ENCODE measurements around the gene CALY.

Gene CALY

DNA sequence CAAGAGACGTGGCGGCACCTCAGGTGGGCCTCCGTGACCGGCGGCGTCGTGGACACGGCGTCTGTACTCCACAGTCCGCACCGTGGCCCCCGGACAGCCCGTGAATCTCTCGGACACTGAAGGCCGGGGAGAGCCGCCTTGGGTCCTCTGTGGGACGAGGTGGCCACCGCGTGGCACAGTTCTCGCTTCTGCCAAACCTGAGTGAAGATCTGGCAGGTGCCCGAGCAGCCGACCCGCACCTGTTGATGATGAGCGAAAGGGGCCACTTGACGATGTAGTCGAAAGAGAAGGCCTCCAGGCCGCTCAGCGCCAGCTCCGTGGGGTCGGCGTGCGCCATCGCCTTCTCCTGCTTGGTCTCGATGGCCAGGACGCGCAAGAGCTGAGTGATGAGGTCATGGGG is 51.5 kb downstream of the CALY start:
- no peak for DNase-seq (ENCODE audit: low read depth)

GRCh38 chr10:133283931-133284330 is 52.8 kb downstream of the CALY start:
- no peak for DNase-seq (ENCODE audit: low read depth)

DNA sequence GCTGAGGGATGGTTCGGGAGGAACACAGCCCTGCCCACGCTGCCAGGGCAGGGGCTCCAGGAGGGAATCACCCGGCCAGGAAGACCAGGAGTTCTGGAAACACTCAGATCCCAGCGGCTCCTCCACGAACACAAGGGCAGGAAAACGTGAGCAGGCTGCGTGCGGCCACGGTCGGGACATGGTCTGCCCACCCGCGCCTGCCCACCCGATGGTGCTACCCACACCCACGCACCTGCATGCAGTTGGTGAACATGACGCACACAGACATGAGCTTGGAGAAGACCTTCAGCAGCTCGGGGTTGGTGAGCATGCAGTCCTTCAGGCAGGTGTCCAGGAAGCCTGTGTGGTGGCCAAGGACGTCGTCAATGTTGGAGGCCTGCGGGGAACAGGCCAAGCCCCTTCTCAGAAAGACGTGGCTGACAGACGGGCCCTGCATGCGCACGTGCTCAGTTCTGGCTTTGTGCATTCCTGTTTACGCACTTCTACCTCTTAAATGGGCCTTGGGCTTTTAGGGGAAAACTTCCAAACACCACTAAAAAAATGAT is 53.8 kb downstream of the CALY start:
- DNase-seq (ENCODE audit: low read depth), result no peak

DNA sequence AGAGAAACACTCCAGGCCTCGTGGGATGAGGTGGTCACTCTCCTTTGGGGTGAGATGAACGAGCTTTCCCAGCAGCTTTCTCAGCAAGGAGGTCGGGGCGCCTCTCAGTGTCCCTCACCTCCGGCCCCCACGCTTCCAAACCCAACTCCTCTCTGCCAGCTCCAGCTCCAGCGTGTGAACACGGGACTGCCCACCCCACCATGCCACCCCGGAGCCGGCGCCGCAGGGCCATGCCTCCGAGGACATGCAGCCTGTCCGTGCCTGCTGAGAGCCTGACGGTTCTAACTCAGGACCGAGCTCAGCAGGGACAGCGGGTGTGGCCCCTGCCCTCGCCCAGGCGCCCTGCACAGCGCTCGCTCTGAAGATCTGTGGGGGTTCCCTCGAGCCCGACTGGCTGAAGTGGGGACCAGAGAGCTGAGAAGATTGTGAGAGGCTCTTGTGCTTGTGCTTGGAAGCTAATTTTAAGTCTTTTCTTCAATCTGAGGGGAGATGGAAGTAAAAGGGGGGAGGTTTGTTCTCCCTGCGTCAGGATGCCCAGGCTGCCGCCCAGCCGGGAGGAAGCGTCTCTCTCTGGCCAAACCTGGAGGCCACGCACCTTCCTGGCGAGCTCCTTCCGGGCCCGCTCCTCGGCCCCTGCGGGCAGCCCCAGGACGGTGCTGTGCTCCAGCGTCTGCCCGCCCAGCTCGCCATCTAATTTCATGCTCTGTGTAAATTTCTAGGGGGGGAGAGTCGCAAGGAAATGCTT is 54.9 kb downstream of the CALY start:
- no peak for DNase-seq (ENCODE audit: low read depth)

DNA sequence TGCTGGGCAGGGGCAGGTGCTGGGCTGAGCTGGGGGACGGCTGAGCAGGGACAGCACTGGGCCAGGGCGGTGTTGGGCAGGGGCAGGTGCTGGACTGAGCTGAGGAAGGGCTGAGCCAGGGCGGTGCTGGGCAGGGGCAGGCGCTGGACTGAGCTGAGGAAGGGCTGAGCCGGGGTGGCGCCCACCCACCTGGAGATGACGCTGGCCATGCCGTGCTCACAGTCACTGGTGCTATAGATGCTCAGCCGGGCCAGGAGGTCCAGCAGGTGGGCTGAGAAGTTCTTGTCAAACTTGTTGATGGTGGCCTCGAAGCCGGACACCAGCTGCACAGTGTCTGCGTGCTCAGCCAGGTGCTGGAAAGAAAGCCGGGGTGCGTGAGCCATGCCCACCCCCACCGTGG is 55.6 kb downstream of the CALY start:
- no peak for DNase-seq (ENCODE audit: low read depth)

GRCh38 chr10:133280391-133281059 is 56.2 kb downstream of the CALY start:
- DNase-seq (ENCODE audit: low read depth), result no peak

- DNase-seq (ENCODE audit: low read depth), result no peak
Observed at GRCh38 chr10:133279326-133280226, 57.1 kb downstream of the CALY start.

DNA sequence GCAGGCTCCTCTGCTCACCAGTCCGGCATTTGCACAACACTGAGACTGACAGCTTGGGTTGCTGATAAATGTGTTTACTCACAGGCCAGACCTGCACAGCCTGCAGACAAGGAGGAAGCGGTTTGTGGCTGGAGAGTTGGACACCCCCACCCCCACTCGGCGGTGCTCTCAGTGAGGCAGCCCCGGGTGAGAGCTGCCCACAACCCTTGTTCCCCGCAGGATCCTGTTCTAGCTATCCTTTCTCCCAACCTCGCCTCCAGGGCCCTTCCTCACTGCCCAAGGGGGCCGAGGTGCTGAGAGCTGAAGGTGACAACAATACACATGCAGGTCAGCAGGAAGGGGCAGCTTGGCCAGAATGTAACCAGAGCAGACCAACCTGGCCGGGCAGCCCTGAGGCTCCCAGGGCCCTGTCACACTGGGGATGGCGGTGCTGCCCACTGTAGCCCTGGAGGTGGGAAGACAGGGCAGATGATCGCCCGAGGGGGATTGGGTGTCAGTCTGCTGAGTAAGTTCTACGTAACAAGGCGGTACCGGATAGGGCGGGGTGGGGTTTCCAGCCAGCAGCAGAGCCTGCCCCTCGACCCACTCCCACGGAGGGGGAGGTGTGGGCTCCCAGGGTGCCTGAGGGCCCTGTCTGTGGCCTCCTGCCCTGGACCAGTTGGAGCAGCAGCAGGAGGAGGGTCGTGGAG is 58.0 kb downstream of the CALY start:
- no peak for DNase-seq (ENCODE audit: low read depth)

DNA sequence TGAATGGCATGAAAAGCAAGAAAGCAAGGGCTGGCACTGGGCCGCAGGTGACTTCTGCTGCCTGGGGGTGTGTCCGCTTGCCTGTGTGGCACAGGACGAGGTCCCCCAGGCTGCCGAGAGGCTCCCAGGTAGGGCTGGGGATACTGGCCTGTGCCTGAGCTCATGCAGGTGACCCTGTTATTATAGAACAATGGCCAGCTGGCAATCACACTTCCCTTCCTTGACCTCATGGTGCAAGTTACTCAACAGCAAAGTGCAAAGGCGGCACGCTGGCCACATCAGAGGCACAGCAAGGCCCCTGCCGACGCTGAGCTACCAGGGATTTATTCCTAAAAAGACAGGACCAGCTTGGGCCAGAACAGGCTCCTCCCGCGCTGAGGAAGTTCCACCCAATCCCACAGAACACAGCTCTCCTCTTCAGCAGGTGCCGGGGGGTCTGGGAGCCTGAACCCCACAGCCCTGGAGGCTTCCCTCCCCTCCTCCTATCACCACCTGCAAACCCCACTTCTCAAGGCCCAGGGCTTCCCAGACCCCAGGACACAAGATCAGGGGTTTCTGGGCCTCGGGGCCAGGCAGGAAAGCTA is 58.6 kb downstream of the CALY start:
- no peak for DNase-seq (ENCODE audit: low read depth)

- DNase-seq (ENCODE audit: low read depth), result no peak
Observed at GRCh38 chr10:133277277-133277992, 59.3 kb downstream of the CALY start.

GRCh38 chr10:133276435-133277201 is 60.1 kb downstream of the CALY start, which contains the start of gene ADAM8:
Gene ADAM8, minus strand, starts transcription at chr10:133276868. Its CDS starts 51 bp downstream, at chr10:133276817.
- DNase-seq (ENCODE audit: low read depth), result no peak

DNA sequence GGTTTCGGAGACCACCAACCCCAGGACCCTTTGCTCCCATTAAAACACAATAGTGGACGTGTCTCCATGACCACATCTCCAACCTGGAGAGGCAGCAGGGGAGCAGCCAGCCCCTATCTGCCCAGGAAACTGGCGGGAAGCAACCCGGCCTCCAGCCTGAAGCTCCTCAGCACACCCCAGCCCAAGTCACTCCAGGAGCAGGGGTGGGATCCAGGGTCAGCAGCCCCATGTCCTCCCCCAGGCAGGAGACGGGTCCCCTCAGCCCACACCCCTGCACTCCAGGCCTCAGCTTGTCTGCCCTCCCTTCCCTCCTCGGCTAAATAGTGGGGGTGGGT is 60.6 kb downstream of the CALY start:
- DNase-seq (ENCODE audit: low read depth), result no peak

- no peak for DNase-seq (ENCODE audit: low read depth)
Observed at GRCh38 chr10:133275684-133276092, 61.0 kb downstream of the CALY start.

GRCh38 chr10:133274751-133275683 is 61.7 kb downstream of the CALY start:
- no peak for DNase-seq (ENCODE audit: low read depth)
